GM21529 (cell line): ENCODE data around the gene BEGAIN.

Experiments
- ATAC-seq: cut with Tn5 transposase; IDR thresholded peaks from one replicate; pipeline ENCODE4 v1.9.1; 2021; ENCODE audit not compliant: unreplicated experiment

Gene BEGAIN

GRCh38 chr14:100584056-100585031, 2.9 kb downstream of the BEGAIN start:
- ATAC-seq = no peak

GRCh38 chr14:100583245-100583644, 4.0 kb downstream of the BEGAIN start:
- no peak for ATAC-seq

- no peak for ATAC-seq
Observed at GRCh38 chr14:100582496-100583165, 4.6 kb downstream of the BEGAIN start.

- no peak for ATAC-seq
Observed at GRCh38 chr14:100581228-100582145, 5.7 kb downstream of the BEGAIN start.

GRCh38 chr14:100580316-100581227, 6.6 kb downstream of the BEGAIN start:
- ATAC-seq = no peak

- no peak for ATAC-seq
Observed at GRCh38 chr14:100578552-100578951, 8.7 kb downstream of the BEGAIN start.

- ATAC-seq = no peak
Observed at GRCh38 chr14:100577986-100578431, 9.2 kb downstream of the BEGAIN start.

GRCh38 chr14:100577321-100577985, 9.8 kb downstream of the BEGAIN start:
- ATAC-seq = no peak

GRCh38 chr14:100576091-100577085, 10.8 kb downstream of the BEGAIN start:
- ATAC-seq = no peak

- ATAC-seq = no peak
Observed at GRCh38 chr14:100575266-100575995, 11.8 kb downstream of the BEGAIN start.

GRCh38 chr14:100574642-100575031, 12.6 kb downstream of the BEGAIN start:
- ATAC-seq = no peak

- ATAC-seq = no peak
Observed at GRCh38 chr14:100573757-100574641, 13.2 kb downstream of the BEGAIN start.

GRCh38 chr14:100573002-100573756, 14.0 kb downstream of the BEGAIN start:
- ATAC-seq = no peak

GRCh38 chr14:100572543-100572942, 14.7 kb downstream of the BEGAIN start:
- ATAC-seq = no peak

GRCh38 chr14:100571837-100572236, 15.4 kb downstream of the BEGAIN start:
- ATAC-seq = no peak
